Measurements from ENCODE around the gene SUSD3.
A peak's percentile ranks its signal among the peaks of the same experiment; 100 is the strongest.
"Not testable (repeated sequence)": the region's sequence is repeated elsewhere in the genome, so short reads cannot be mapped to it uniquely, and the experiment has no call there.

SUSD3 gene

GRCh38 chr9:93114169-93114983, 55.9 kb downstream of the SUSD3 start:
- DNase-seq: no peak

DNA sequence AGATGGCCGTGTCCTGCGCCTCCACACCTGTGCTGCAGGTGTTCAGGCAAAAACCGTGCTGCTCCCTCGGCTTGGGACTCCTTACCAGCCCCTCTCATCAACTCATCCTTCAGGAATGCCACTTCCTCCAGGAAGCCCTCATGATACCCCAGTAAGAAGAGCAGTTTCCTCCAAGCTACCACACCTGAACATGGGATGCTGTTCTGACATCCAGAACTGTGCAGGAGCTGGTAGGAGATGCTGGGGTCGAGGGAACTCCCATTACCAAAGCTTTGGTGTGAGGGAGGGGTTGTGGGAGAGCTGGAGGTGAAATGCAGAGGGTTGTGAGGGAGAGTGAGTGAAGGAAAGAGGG, 56.5 kb downstream of the SUSD3 start:
- DNase-seq: no peak

DNA sequence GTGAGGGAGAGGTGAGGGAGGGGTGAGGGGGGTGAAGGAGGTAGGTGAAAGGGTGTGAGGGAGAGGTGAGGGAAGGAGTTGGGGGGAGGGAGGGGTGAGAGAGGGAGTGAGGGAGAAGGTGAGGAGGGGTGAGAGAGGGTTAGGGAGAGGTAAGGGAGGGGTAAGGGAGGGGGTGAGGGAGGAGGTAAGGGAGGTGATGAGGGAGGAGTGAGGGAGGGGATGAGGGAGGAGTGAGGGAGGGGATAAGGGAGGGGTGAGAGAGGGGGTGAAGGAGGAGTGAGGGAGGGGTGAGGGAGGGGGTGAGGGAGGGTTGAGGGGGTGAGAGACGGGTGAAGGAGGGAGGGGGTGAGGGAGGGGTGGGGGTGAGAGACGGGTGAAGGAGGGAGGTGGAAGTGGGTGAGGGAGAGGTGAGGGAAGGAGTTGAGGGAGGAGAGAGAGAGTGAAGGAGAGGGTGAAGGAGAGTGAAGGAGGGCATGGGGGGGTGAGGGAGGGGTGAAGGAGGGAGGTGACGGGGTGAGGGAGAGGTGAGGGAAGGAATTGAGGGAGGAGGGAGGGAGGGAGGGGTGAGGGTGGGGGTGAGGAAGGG, 57.1 kb downstream of the SUSD3 start:
- DNase-seq: no peak

DNA sequence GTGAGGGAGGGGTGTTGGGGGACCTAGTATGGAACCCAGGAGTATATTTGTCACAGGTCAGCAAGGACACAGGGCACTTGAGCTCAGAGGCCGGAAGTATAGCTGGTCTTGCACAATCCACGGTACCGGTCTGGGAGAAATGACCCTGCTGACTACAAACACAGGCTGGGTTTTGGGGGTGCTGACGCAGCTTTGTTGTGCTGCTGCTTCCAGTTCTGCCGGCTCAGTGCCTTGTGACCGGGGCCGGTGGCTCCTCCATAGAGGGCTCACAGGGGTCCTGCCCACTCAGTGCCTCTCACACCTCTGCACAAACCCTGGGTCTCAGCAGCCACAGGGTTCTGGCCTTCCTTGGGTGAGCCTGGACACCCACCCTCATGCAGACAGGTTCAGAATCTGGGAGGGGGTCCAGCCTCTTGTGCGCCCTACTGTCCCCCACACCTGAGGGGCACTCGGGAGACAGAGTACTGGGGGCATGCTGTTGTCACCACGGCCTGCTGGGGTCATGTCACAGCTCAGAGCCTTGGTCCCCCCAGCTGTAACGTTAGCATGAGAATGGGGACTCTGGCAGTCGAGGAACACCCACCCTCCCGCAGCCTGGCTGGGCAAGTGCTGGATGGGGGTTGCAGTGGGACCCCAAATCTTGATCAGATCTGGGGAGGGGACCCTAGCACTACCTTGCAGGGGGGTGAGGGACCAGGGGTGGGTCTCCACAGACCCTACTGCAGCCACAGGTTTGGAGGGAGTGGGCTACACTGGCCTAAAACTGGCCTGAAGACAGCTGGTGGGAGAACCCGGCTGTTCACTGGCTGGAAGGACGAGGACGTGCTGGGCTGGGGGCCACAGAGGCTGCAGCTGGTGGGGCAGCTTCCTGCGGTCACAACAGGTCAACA, 57.8 kb downstream of the SUSD3 start:
- DNase-seq: no peak

DNA sequence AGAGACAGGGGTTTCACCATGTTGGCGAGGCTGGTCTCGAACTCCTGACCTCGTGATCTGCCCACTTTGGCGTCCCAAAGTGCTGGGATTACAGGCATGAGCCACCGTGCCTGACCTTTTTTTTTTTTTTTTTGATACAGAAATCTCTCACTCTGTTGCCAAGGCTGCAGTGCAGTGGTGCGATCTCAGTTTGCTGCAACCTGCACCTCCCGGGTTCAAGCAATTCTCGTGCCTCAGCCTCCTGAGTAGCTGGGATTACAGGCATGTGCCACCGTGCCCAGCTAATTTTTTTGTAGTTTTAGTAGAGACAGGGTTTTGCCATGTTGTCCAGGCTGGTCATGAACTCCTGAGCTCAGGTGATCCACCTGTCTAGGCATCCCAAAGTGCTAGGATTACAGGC, 59.0 kb downstream of the SUSD3 start:
- not testable (repeated sequence) for DNase-seq

GRCh38 chr9:93117924-93118862, 59.7 kb downstream of the SUSD3 start:
- DNase-seq: no peak

GRCh38 chr9:93118863-93119702, 60.6 kb downstream of the SUSD3 start:
- DNase-seq: no peak

DNA sequence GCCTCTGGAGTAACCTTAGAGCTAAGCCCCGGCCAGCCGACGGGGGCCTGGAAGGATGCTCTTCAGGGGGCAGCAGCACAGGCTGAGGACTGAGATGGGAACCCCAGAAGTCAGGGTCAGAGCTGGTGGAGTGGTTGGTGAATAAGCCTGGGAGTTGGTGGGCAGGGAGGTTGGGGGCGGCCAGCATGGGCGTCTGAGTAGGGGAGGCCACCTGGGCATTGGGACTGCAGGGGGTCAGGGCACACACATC, 61.1 kb downstream of the SUSD3 start:
- no peak for DNase-seq

DNA sequence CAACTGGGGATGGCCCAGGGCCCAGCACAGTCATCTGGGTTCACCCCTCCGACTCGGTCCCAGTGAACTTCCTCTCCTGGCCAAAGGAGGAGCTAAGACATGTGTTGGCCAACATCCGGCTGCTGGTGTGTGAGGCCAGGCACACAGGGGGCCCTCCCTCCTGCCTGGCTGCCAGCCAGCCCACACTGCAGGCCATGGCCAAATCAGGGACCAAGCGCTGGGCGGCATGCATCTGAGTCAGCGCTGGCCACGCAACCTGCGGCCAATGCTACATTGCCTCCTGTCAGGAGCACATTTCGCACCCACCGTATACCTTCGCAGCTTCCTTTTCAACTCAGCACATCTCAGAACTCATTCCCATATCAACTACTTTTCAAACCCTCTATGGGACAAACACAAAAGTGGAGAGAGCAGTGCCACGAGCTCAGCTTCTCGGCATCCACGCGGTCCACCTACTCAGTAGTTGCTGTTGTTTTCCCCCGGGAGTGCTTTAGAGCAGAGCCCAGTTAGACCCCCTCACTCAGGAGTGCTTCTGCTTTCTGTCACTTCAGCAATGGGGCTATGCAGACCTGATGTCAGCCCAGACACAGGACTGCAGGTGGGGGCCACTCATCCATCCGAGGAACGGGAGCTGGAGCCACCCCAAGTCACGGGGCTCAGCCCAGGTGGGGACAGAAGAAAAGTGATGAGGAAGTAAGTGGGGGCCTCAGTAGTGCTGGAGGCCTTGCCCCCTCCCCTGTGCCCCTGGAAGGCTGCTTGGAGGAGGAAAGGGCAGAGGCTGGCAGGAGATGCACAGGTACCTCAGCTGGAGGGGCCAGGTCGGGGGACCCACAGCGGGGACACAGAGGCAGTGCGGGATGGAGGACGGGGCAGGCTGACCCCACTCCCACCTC, 61.7 kb downstream of the SUSD3 start:
- DNase-seq: peak in 1 of 2 experiments; percentile 4

DNA sequence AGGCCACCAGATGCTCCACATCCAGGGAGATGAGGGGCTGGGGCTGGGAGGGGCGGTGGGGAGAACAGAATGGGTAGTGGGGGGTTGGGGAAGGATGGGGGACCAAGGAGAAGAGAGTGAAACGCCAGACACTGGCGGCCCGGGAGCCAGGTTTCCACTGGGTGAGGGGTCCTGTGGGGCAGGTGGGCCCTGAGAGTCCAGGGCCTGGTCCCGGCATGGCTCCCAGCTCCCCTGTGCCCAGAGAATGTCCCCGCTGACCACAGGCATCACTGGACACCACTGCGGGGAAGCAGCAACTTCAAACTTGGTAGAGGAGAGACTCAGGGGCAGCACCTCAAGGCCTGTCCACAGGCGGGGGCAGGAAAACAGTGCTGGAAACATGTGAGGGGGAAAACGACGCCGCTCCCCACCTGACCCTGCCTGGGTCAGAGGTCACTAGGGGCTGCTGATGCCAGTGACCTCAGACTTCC, 62.4 kb downstream of the SUSD3 start:
- DNase-seq: no peak

GRCh38 chr9:93121316-93122241, 63.1 kb downstream of the SUSD3 start:
- DNase-seq: no peak

DNA sequence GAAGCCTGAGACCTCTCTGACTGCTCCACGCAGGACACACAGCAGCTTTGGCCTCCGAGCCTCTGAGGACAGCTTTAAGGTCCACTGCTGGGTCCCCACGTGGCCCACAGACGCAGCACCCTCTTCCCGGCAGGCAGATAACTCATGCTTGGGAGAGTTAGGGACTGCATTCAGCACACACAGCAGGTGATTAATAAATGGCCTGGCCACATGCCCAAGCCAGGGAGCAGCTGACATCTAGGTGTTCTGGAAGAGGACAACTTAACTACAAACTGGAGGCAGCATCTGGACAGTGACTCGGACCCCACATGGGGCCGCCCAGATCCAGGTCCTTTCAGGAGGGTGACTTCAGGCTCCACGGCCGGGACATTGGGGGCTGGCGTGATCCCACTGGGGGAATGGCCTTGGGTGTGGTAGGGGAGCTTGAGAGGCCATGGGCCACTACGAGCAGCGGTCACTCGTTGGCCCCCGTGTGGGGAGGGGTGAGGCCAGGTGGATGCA, 64.3 kb downstream of the SUSD3 start:
- no peak for DNase-seq

GRCh38 chr9:93123561-93124283, 65.2 kb downstream of the SUSD3 start:
- no peak for DNase-seq

- no peak for DNase-seq
These were observed 66.3 kb downstream of the SUSD3 start for GRCh38 chr9:93124793-93125192.

GRCh38 chr9:93125331-93125894, 66.9 kb downstream of the SUSD3 start:
- no peak for DNase-seq

GRCh38 chr9:93126151-93126781, 67.8 kb downstream of the SUSD3 start:
- no peak for DNase-seq

DNA sequence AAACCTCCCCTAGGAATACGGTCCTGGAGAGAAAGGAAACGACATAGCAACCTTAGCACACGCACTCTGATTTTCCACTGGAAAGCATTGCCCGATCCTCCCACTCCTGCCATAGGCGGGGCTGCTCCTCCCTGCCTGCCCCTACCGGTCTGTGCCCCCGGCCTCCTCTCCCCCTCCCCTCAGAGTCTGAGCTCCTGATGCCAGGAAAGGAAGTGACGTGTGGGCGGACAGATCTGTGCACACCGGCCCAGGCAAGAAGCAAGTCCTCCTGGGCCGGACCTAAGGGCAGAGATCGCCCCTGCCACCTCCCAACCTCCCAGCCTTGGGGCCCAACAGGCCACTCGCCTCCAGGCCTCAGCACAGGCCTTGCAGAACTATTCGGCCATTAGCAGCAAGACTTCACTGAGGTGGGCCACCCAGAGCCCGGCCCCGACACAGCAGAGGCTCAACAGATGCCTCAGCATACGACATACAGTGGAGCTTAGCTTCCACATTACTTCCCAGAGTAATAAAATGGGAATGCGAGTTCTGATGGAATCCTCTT, 68.4 kb downstream of the SUSD3 start:
- peak in 1 of 2 experiments; percentile 6 for DNase-seq

Data from NCI-H526 (cell line).